CD14-positive monocyte (primary cell): ENCODE results near the gene CXCR5. TPM values are rescaled to one million over a fixed set of nuclear protein-coding genes. Genes with fewer than 3 reads are reported as not detected.

Experiments
- DNase-seq, 3 donors: peaks; one replicate each; pipeline ENCODE4 v3.0.0-alpha.2; 2011 to 2022
- H2AFZ ChIP-seq: 2 replicates; pipeline ENCODE4 v1.6.0; 2012; ENCODE audit warnings: mild to moderate bottlenecking, low read depth, low read length, inconsistent platforms; ENCODE audit not compliant: insufficient read depth, poor library complexity, severe bottlenecking
- H3K27ac ChIP-seq, 2 donors: 1 replicate in 1 of 2; 2 replicates in 1 of 2; pipeline ENCODE4 v1.5.1; 2012 to 2013; ENCODE audit warnings: low read length in 2 of 2, control low read depth in 1 of 2, inconsistent platforms in 1 of 2, low read depth in 1 of 2, mild to moderate bottlenecking in 1 of 2
- H3K27me3 ChIP-seq, 2 donors: one replicate each; pipeline versions ENCODE4 v1.6.0 to v1.6.1; 2011 to 2013; ENCODE audit warnings: low read length in 2 of 2; ENCODE audit not compliant: control insufficient read depth in 2 of 2, insufficient read depth in 2 of 2
- H3K36me3 ChIP-seq, 2 donors: replicated peaks in 1 of 2; 1 replicate in 1 of 2; 2 replicates in 1 of 2; pipeline versions ENCODE4 v1.5.1 to v1.6.1; 2012 to 2013; ENCODE audit warnings: low read length in 2 of 2, control low read depth in 1 of 2, inconsistent platforms in 1 of 2, mild to moderate bottlenecking in 1 of 2; ENCODE audit not compliant: insufficient read depth in 2 of 2, control insufficient read depth in 1 of 2
- H3K4me1 ChIP-seq, 2 donors: 1 replicate in 1 of 2; 2 replicates in 1 of 2; pipeline versions ENCODE4 v1.5.1 to v1.6.1; 2012 to 2013; ENCODE audit warnings: low read length in 2 of 2, control low read depth in 1 of 2, inconsistent platforms in 1 of 2, mild to moderate bottlenecking in 1 of 2, moderate library complexity in 1 of 2; ENCODE audit not compliant: insufficient read depth in 2 of 2, control insufficient read depth in 1 of 2
- H3K4me2 ChIP-seq: replicated peaks from 2 replicates; pipeline ENCODE3; 2012; ENCODE audit warnings: low read length, moderate library complexity, mild to moderate bottlenecking; ENCODE audit not compliant: poor library complexity, severe bottlenecking; ENCODE audit errors: extremely low read depth
- H3K4me3 ChIP-seq, 3 experiments: fragments of 200-600 bp in 1 of 3; sonication (generic) in 1 of 3; replicated peaks in 1 of 3; 1 replicate in 2 of 3; 2 replicates in 1 of 3; pipeline ENCODE4 v1.5.1; 2011 to 2013; ENCODE audit warnings: low read length in 3 of 3, mild to moderate bottlenecking in 3 of 3, control low read depth in 2 of 3, low read depth in 2 of 3, inconsistent platforms in 1 of 3, moderate library complexity in 1 of 3
- H3K79me2 ChIP-seq: 2 replicates; pipeline ENCODE4 v1.6.0; 2012; ENCODE audit warnings: mild to moderate bottlenecking, control low read depth, inconsistent platforms, low read length, moderate library complexity; ENCODE audit not compliant: insufficient read depth
- H3K9ac ChIP-seq: 2 replicates; pipeline ENCODE4 v1.6.0; 2017; ENCODE audit warnings: low read length, mild to moderate bottlenecking; ENCODE audit not compliant: insufficient read depth, poor library complexity, severe bottlenecking
- H3K9me3 ChIP-seq, 2 donors: replicated peaks in 1 of 2; 1 replicate in 1 of 2; 2 replicates in 1 of 2; pipeline versions ENCODE4 v1.5.1 to v1.6.1; 2012 to 2013; ENCODE audit warnings: low read length in 2 of 2, control low read depth in 1 of 2; ENCODE audit not compliant: control insufficient read depth in 1 of 2, insufficient read depth in 1 of 2
- H4K20me1 ChIP-seq: 2 replicates; pipeline ENCODE4 v1.6.0; 2012; ENCODE audit warnings: mild to moderate bottlenecking, low read length, control low read depth, moderate library complexity; ENCODE audit not compliant: insufficient read depth
- H3K27ac Mint-ChIP-seq, 7 donors: one replicate each; pipeline ENCODE4 v1.8.0; 2020; ENCODE audit warnings: mild to moderate bottlenecking in 7 of 7, mixed read lengths in 7 of 7, moderate library complexity in 6 of 7, inconsistent platforms in 2 of 7
- H3K27me3 Mint-ChIP-seq, 3 donors: one replicate each; pipeline ENCODE4 v1.8.0; 2021 to 2022; ENCODE audit warnings: low read depth in 3 of 3, mild to moderate bottlenecking in 3 of 3, mixed read lengths in 3 of 3, moderate library complexity in 3 of 3, inconsistent platforms in 1 of 3
- H3K36me3 Mint-ChIP-seq, 2 donors: one replicate each; pipeline ENCODE4 v1.8.0; 2020; ENCODE audit warnings: mixed read lengths in 2 of 2, inconsistent platforms in 1 of 2, mild to moderate bottlenecking in 1 of 2
- H3K4me1 Mint-ChIP-seq: one replicate; pipeline ENCODE4 v1.8.0; 2020; ENCODE audit warnings: mild to moderate bottlenecking, mixed read lengths
- H3K4me3 Mint-ChIP-seq, 2 donors: one replicate each; pipeline ENCODE4 v1.8.0; 2020; ENCODE audit warnings: mild to moderate bottlenecking in 2 of 2, mixed read lengths in 2 of 2, moderate library complexity in 1 of 2
- H3K9me3 Mint-ChIP-seq, 7 donors: one replicate each; pipeline ENCODE4 v1.8.0; 2020 to 2022; ENCODE audit warnings: mixed read lengths in 7 of 7, mild to moderate bottlenecking in 6 of 7, moderate library complexity in 6 of 7, inconsistent platforms in 2 of 7
- WGBS: methylation state at CpG from one replicate; pipeline ENCODE4 v1.1.5; 2013; ENCODE audit warnings: missing lambda C conversion rate; ENCODE audit not compliant: insufficient coverage; 5-methylcytosine and 5-hydroxymethylcytosine counted together
- intact Hi-C, 2 donors: fragments of 100-400 bp; cut with micrococcal nuclease; formaldehyde crosslinking; loops; one replicate each; pipeline versions ENCODE4 v1.15.0 to v1.15.1; 2023
- polyA plus RNA-seq, 3 donors: library from polyadenylated mRNA; depleted of rRNA in 1 of 3; unstranded in 2 of 3; stranded (reverse) in 1 of 3; fragments of 300-500 nt in 2 of 3; fragments of >200 nt in 1 of 3; fragmentation: Illumina TruSeq in 2 of 3; gene quantifications; 1 replicate in 2 of 3; 2 replicates in 1 of 3; pipeline ENCODE4 v1.2.3, GENCODE V29; 2012 to 2021
- TF ChIP-seq, protein P1 (sequence below): fragments of 200-600 bp; IDR thresholded peaks from one replicate; pipeline ENCODE4 v1.8.0; 2022; ENCODE audit warnings: antibody characterized with exemption, mild to moderate bottlenecking

The CXCR5 gene
- polyA plus RNA-seq, 3 donors = 0.08 to 0.31 (median 0.09) TPM

DNA sequence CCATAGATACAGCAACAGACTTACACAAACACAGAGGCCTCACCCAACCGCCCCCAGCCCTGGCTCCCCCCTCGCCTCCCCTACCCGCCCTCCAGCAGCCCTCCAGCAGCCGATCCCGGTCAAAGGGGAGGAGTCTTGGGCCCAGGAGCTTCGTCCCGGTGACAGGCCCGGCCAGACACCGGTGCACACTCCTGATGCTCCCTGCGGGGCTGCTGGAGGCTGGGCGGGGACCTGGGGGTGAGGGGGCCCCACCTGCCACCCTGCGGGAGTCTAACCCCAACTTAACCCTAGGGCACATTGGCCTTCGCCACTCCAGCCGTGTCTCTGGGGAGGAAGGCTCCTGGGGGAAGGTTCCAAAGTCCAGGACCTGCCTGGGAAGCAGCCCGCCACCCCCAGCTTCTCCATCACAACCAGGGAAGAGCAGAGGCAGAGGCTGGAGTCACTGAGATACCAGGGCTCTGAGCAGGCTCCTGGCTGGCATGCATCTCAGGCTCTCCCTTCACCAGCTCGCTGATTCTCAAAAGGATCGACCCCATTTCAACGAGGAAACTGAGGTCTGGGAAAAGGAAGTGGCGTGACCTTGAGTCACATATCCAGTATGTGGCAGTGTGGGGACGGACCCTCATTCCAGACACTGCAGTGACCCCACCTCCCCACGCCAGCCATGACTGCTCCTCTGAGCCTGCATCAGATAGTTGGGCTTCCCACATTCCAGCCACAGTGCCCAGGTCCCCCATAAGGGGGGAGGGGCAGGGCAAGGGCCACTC is 27.6 kb downstream of the CXCR5 start:
- no peaks in the 10 kb centered on the region for H3K27me3 ChIP-seq
- peak overlapping the region in 1 of 2 donors; percentile 88 for H3K4me3 Mint-ChIP-seq
- peak overlapping the region in 1 of 2 donors; percentile 8 for H3K27ac ChIP-seq
- peaks cover 0 to 3% (median 0%) of the 10 kb centered on the region in 7 donors for H3K9me3 Mint-ChIP-seq
- peak overlapping the region in 5 of 7 donors; percentile 37 to 86 (median 62) for H3K27ac Mint-ChIP-seq
- peaks cover 60 to 64% of the 10 kb centered on the region in 2 donors for H3K4me1 ChIP-seq
- H4K20me1 ChIP-seq = peaks cover 90% of the 10 kb centered on the region
- TF ChIP-seq, protein P1, sequence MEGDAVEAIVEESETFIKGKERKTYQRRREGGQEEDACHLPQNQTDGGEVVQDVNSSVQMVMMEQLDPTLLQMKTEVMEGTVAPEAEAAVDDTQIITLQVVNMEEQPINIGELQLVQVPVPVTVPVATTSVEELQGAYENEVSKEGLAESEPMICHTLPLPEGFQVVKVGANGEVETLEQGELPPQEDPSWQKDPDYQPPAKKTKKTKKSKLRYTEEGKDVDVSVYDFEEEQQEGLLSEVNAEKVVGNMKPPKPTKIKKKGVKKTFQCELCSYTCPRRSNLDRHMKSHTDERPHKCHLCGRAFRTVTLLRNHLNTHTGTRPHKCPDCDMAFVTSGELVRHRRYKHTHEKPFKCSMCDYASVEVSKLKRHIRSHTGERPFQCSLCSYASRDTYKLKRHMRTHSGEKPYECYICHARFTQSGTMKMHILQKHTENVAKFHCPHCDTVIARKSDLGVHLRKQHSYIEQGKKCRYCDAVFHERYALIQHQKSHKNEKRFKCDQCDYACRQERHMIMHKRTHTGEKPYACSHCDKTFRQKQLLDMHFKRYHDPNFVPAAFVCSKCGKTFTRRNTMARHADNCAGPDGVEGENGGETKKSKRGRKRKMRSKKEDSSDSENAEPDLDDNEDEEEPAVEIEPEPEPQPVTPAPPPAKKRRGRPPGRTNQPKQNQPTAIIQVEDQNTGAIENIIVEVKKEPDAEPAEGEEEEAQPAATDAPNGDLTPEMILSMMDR = no peak
- peaks cover 58% of the 10 kb centered on the region for H3K4me1 Mint-ChIP-seq
- H3K79me2 ChIP-seq = peaks cover 43% of the 10 kb centered on the region
- no peak overlapping the region for H3K4me3 ChIP-seq
- peaks cover 6 to 24% of the 10 kb centered on the region in 2 donors for H3K36me3 ChIP-seq
- peaks cover 7 to 28% (median 12%) of the 10 kb centered on the region in 3 donors for H3K27me3 Mint-ChIP-seq
- no peaks in the 10 kb centered on the region for H3K9me3 ChIP-seq
- no peak overlapping the region for H2AFZ ChIP-seq
- 56% methylated on average over 9 of the region's 21 CpGs for WGBS
- H3K4me2 ChIP-seq = peak overlapping the region; percentile 42
- peak in 2 of 3 donors; percentile 34 to 49 for DNase-seq
- intact Hi-C loops = no loop called here
- peaks cover 35 to 36% of the 10 kb centered on the region in 2 donors for H3K36me3 Mint-ChIP-seq
- no peak overlapping the region for H3K9ac ChIP-seq

- peaks cover 0 to 3% (median 0%) of the 10 kb centered on the region in 7 donors for H3K9me3 Mint-ChIP-seq
- Histone ChIP-seq H3K4me2 (peak overlapping the region; percentile 42), H3K4me1 (peaks cover 68 to 72% of the 10 kb centered on the region in 2 donors), H3K9ac (peak overlapping the region; percentile 23), H3K4me3 (no peak overlapping the region), H3K27ac (peak overlapping the region; percentile 40 to 69), H2AFZ (no peak overlapping the region), H3K79me2 (peaks cover 51% of the 10 kb centered on the region), H3K36me3 (peaks cover 0 to 16% of the 10 kb centered on the region in 2 donors), H3K9me3 (no peaks in the 10 kb centered on the region), H4K20me1 (peaks cover 89% of the 10 kb centered on the region), H3K27me3 (no peaks in the 10 kb centered on the region)
- H3K36me3 Mint-ChIP-seq = peaks cover 28 to 39% of the 10 kb centered on the region in 2 donors
- intact Hi-C loops = no loop called here
- 32% methylated on average over 14 of the region's 23 CpGs for WGBS
- TF ChIP-seq, protein P1 = no peak
- peak overlapping the region; percentile 43 to 59 for H3K4me3 Mint-ChIP-seq
- H3K27ac Mint-ChIP-seq = peak overlapping the region; percentile 56 to 90 (median 86)
- peak in 2 of 3 donors; percentile 63 to 83 for DNase-seq
- H3K27me3 Mint-ChIP-seq = peaks cover 7 to 28% (median 12%) of the 10 kb centered on the region in 3 donors
- H3K4me1 Mint-ChIP-seq = peaks cover 67% of the 10 kb centered on the region
These were observed 28.4 kb downstream of the CXCR5 start for GRCh38 chr11:118911880-118912741.
